Aorta (tissue), 5 donors: ENCODE results near the gene NUP107. TPM values are rescaled to one million over a fixed set of nuclear protein-coding genes. Genes with fewer than 3 reads are reported as not detected.

ENCODE experiments used
- ATAC-seq: fragments of 200-7000 bp; cut with Tn5 transposase; one replicate; pipeline ENCODE4 v1.9.1; 2022; ENCODE audit warnings: moderate library complexity; ENCODE audit not compliant: low FRiP score
- DNase-seq, 2 donors: peaks; one replicate each; pipeline ENCODE4 v3.0.0-alpha.2; 2020
- H3K27ac ChIP-seq, 2 donors: one replicate each; pipeline ENCODE4 v1.5.1; 2013; ENCODE audit warnings: low read length in 2 of 2, mild to moderate bottlenecking in 2 of 2, moderate library complexity in 2 of 2, control low read depth in 1 of 2, inconsistent platforms in 1 of 2, low read depth in 1 of 2
- H3K27me3 ChIP-seq, 2 donors: one replicate each; pipeline ENCODE4 v1.6.1; 2013; ENCODE audit warnings: control low read depth in 1 of 2, low read length in 1 of 2, mild to moderate bottlenecking in 1 of 2, moderate library complexity in 1 of 2; ENCODE audit not compliant: insufficient read depth in 2 of 2, control insufficient read depth in 1 of 2
- H3K36me3 ChIP-seq, 2 donors: one replicate each; pipeline ENCODE4 v1.6.1; 2013; ENCODE audit warnings: control low read depth in 1 of 2, low read length in 1 of 2, mild to moderate bottlenecking in 1 of 2; ENCODE audit not compliant: insufficient read depth in 2 of 2, control insufficient read depth in 1 of 2
- H3K4me1 ChIP-seq, 2 donors: one replicate each; pipeline ENCODE4 v1.6.1; 2013; ENCODE audit warnings: low read length in 2 of 2, control low read depth in 1 of 2, mild to moderate bottlenecking in 1 of 2, moderate library complexity in 1 of 2; ENCODE audit not compliant: insufficient read depth in 2 of 2, control insufficient read depth in 1 of 2
- H3K4me3 ChIP-seq, 2 donors: one replicate each; pipeline ENCODE4 v1.5.1; 2013; ENCODE audit warnings: low read length in 2 of 2, control low read depth in 1 of 2, mild to moderate bottlenecking in 1 of 2
- H3K9me3 ChIP-seq: one replicate; pipeline ENCODE4 v1.6.1; 2013; ENCODE audit warnings: mild to moderate bottlenecking, low read length; ENCODE audit not compliant: control insufficient read depth
- WGBS, 2 donors: extraction: QIAGEN DNeasy Blood & Tissue Kit; methylation state at CpG; one replicate each; pipeline ENCODE4 v1.1.7; 2013; 5-methylcytosine and 5-hydroxymethylcytosine counted together
- intact Hi-C, 2 donors: fragments of 100-400 bp; cut with DNase I; formaldehyde crosslinking; loops; one replicate each; pipeline versions ENCODE4 v1.14.2 to v1.15.0; 2022
- polyA plus RNA-seq, 2 donors: library from polyadenylated mRNA; stranded (reverse); fragments of 200-250 nt; gene quantifications; one replicate each; pipeline ENCODE4 v1.2.3, GENCODE V29; 2013
- total RNA-seq, 2 donors: library from RNA; stranded (reverse); fragmentation: NEBNext Ultra II Directional; extraction: Animal tissue kit (Norgen Biotek cat#: 25700); gene quantifications; one replicate each; pipeline ENCODE4 v1.2.1, GENCODE V29; 2021
- donor health status: healthy with polysubstance abuse.
- donor health status: Bipolar disorder and iron deficiency.
- donor health status: DM: no; HTN: no; CAD: no.
- donor health status: DM: no; HTN: no; CAD: no.
- donor health status: DM: yes; HTN: yes; CAD: no.

Gene NUP107
- total and polyA plus RNA-seq, 4 donors: 5.3 to 53.4 (median 27.8) TPM

DNA sequence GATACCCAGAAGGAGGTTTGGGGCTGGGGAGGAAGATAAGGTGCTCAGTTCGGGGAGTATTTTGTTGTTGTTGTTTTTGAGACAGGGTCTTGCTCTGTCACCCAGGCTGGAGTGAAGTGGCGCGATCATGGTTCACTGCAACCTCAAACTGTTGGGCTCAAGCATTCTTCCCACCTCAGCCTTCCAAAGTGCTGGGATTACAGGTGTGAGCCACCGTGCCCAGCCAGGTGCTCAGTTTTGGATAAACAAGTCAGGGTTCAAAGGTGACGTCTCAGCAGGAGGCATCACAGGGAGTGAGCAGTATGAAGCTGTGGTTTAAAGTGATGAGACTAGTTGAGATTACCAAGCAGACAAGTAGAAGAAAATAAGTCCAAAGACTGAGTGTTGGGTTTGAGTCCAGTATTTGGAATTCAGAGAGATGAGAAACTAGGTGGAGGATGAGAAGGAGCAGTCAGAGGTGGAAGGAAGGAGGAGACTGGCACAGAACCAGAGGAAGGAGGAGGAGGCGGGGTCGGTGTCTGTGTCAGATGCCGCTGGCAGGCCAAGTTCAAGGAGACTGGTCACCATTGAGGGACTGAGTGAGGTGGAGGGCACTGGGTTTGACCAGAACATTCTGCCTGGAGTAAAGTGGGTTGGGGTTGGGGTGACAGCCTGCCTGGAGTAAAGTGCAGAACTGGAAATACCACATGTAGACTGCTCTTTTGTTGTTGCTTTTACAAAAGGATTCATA is 75.3 kb downstream of the NUP107 start:
- H3K9me3 ChIP-seq: no peaks in the 10 kb centered on the region
- DNase-seq (no peak), ATAC-seq (no peak)
- H3K4me1 ChIP-seq: no peaks in the 10 kb centered on the region
- no peaks in the 10 kb centered on the region for H3K27me3 ChIP-seq
- intact Hi-C loops: no loop called here
- H3K4me3 ChIP-seq: no peak overlapping the region
- WGBS, 2 donors: 87 to 92% methylated on average over 8 of the region's 8 CpGs
- H3K27ac ChIP-seq: no peak overlapping the region
- peaks cover 0 to 6% of the 10 kb centered on the region in 2 donors for H3K36me3 ChIP-seq

GRCh38 chr12:68762691-68763090 is 75.9 kb downstream of the NUP107 start:
- H3K36me3 ChIP-seq: peaks cover 0 to 6% of the 10 kb centered on the region in 2 donors

DNA sequence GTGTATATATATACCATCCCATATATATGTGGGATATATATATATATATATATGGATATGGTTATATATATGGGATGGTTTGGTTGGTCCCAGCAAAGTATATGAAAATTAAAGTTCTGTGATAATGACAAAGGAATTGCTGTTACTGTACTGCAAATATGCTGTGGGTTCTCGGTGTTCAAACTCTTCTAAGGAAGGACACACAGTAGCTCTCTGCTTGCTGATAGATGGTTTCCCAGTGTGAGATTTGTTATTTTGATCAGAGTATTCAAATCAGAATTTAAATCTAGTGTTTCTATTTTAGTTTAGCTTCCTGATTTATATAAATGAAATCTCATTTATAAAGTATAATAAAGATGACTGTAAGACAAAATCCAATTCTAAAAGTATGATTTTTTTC is 78.9 kb downstream of the NUP107 start:
- Histone ChIP-seq H3K36me3 (peaks cover 0 to 6% of the 10 kb centered on the region in 2 donors), H3K27ac (no peak overlapping the region), H3K27me3 (no peaks in the 10 kb centered on the region), H3K4me1 (no peaks in the 10 kb centered on the region), H3K4me3 (no peak overlapping the region), H3K9me3 (no peaks in the 10 kb centered on the region)
- intact Hi-C loops: no loop called here
- ATAC-seq (no peak), DNase-seq (no peak)
- WGBS, 2 donors: 97 to 99% methylated on average over 1 of the region's 1 CpG

More at GRCh38 chr12:68762691-68763090, 75.9 kb downstream of the NUP107 start:
- intact Hi-C loops: no loop called here
- DNase-seq: no peak
- Histone ChIP-seq H3K4me1 (no peaks in the 10 kb centered on the region), H3K4me3 (no peak overlapping the region), H3K27me3 (no peaks in the 10 kb centered on the region), H3K27ac (no peak overlapping the region), H3K9me3 (no peaks in the 10 kb centered on the region)
- no peak for ATAC-seq
- WGBS, 2 donors: 96 to 97% methylated on average over 3 of the region's 3 CpGs

DNA sequence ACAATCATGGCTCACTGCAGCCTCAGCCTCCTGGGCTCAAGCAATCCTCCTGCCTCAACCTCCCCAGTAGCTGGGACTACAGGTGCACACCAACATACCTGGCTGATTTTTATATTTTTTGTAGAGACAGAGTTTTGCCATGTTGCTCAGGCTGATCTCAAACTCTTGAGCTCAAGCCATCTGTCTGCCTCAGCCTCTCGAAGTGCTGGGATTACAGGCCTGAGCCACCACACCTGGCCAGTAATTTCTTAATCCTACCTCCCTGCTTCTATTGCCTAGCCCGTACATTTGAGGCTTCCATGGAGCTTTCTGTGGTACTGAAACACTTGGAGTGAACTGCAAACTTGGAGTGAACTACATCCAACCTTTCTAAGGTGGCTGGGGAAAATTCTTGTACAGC is 79.9 kb downstream of the NUP107 start:
- no peaks in the 10 kb centered on the region for H3K4me1 ChIP-seq
- intact Hi-C loops: no loop called here
- H3K27ac ChIP-seq: no peak overlapping the region
- DNase-seq (no peak), ATAC-seq (no peak)
- H3K4me3 ChIP-seq: no peak overlapping the region
- no peaks in the 10 kb centered on the region for H3K27me3 ChIP-seq
- H3K9me3 ChIP-seq: no peaks in the 10 kb centered on the region
- H3K36me3 ChIP-seq: peaks cover 0 to 2% of the 10 kb centered on the region in 2 donors
- WGBS, 2 donors: 79 to 90% methylated on average over 2 of the region's 2 CpGs

DNA sequence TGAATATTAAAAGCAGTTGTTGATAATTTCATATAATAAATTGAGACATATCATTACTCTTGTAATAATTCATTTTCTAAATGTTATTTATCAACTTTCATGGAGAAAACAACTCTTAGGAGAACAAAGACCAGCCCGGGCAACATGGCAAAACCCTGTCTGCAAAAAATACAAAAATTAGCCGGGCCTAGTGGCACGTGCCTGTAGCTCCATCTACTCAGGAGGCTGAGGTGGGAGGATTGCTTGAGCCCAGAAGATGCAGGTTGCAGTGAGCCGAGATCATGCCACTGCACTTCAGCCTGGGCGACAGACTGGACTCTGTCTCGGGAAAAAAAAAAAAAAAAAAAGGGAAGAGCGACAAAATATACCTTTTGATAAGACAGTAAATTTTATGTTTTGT is 80.4 kb downstream of the NUP107 start:
- intact Hi-C loops: no loop called here
- Histone ChIP-seq H3K27me3 (no peaks in the 10 kb centered on the region), H3K27ac (no peak overlapping the region), H3K4me1 (no peaks in the 10 kb centered on the region), H3K36me3 (peaks cover 0 to 2% of the 10 kb centered on the region in 2 donors), H3K4me3 (no peak overlapping the region), H3K9me3 (no peaks in the 10 kb centered on the region)
- 93 to 94% methylated on average over 7 of the region's 7 CpGs for whole genome bisulfite sequencing, 2 donors
- no peak for ATAC-seq
- no peak for DNase-seq

DNA sequence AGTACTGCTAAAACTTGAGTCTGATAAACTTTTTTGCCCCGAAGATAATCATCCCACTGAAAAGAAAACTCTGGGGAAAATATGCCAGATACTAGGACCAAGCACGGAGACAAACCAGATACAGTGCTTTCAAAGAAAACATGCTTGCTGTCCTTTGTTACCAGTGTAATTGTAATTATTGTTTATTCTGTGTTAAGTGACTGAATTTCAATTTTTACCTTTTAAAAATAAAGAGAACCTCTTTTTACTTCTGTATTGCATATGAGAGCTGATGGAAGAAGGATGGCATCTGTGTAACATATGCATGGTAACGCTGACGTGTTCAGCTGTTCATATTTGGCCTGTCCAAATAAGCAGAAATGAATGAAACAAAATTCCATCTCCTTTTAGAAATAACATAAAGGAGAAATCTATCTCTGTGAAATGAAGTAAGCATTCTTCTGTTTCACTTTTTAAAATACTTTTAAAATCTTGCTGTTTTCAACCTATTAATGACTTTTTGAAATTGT is 81.7 kb downstream of the NUP107 start:
- no peaks in the 10 kb centered on the region for H3K9me3 ChIP-seq
- ATAC-seq: no peak
- H3K4me1 ChIP-seq: no peaks in the 10 kb centered on the region
- H3K4me3 ChIP-seq: no peak overlapping the region
- intact Hi-C loops: no loop called here
- 64 to 77% methylated on average over 4 of the region's 4 CpGs for WGBS, 2 donors
- no peak overlapping the region for H3K27ac ChIP-seq
- H3K36me3 ChIP-seq: peaks cover 0 to 2% of the 10 kb centered on the region in 2 donors
- no peaks in the 10 kb centered on the region for H3K27me3 ChIP-seq
- no peak for DNase-seq

DNA sequence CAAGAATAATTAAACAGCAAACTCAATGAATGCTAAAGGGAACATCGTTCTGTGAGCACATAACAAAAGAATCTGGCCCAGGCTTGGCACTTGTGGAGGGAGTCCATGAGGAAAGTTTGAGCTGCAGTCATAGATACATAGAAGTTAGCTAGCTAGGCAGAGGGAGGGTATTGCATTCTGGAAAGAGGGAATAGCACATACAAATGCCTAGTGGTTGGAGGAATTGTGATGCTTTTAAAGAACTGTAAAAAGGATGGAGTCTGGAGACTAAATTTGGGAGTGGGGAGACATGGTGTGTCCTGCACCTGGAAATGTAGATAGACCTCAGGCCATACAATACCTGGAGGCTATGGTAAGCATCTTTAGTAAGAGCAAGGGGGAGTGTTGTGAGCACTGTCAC is 83.2 kb downstream of the NUP107 start:
- no peak overlapping the region for H3K4me3 ChIP-seq
- 92 to 97% methylated on average over 1 of the region's 1 CpG for WGBS, 2 donors
- no peaks in the 10 kb centered on the region for H3K36me3 ChIP-seq
- H3K9me3 ChIP-seq: no peaks in the 10 kb centered on the region
- no peak overlapping the region for H3K27ac ChIP-seq
- no peak for DNase-seq
- no peaks in the 10 kb centered on the region for H3K4me1 ChIP-seq
- no peaks in the 10 kb centered on the region for H3K27me3 ChIP-seq
- ATAC-seq: no peak
- intact Hi-C loops: no loop called here

DNA sequence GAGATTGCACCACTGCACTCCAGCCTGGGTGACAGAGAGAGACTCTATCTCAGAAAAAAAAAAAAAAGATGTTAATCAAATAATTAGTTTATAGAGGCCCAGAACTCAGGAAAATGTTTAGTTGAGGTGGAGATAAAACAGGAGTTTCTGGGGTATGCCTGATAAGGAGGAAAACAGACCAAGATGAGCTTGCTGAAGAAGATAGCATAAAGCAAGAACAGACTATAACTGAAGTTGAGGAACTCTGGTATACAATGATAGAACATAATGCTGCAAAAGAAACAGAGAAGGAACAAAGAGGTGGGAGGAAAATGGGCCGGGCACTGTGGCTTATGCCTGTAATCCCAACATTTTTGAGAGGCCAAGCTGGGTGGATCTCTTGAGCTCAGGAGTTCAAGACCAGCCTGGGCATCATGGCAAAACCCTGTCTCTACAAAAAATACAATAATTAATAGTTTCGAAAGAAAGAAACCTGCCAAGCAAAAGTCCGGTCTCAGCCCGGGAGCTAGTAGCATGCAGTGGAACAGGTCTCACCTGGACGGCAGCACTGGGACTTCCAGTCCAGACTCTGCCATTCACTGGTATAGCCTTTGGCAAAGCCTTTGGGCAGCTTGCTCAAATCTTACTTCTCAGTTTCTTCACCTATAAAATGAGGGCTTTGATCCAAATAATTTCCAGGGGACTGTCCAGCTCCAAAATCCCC is 84.6 kb downstream of the NUP107 start:
- no peaks in the 10 kb centered on the region for H3K9me3 ChIP-seq
- DNase-seq (no peak), ATAC-seq (no peak)
- H3K4me1 ChIP-seq: no peaks in the 10 kb centered on the region
- H3K27ac ChIP-seq: no peak overlapping the region
- no peaks in the 10 kb centered on the region for H3K36me3 ChIP-seq
- intact Hi-C loops: no loop called here
- H3K4me3 ChIP-seq: no peak overlapping the region
- 92 to 93% methylated on average over 5 of the region's 5 CpGs for WGBS, 2 donors
- H3K27me3 ChIP-seq: no peaks in the 10 kb centered on the region

DNA sequence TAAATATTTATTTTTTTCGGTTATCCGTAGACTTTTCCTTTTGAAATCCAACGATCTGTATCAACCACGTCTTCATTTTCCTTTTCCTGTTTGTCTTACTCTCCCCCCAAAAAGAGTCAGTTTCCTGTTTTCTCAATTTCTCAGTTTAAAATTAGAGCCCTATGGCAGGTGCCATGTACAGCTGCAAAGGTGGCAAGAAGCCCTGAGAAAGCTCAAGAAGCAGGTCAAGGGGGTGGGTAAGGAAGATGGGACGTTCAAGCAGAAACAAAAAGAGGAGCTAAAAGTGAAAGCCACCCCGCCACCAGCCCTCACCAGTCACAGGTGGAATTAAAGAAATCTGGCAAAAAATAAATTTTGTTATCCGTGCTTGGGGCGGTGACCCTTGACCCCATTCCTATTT is 85.9 kb downstream of the NUP107 start:
- Histone ChIP-seq H3K36me3 (peaks cover 0 to 2% of the 10 kb centered on the region in 2 donors), H3K4me3 (no peak overlapping the region), H3K27me3 (no peaks in the 10 kb centered on the region), H3K9me3 (no peaks in the 10 kb centered on the region), H3K27ac (no peak overlapping the region), H3K4me1 (no peaks in the 10 kb centered on the region)
- intact Hi-C loops: no loop called here
- ATAC-seq (no peak), DNase-seq (no peak)
- WGBS, 2 donors: 78 to 79% methylated on average over 8 of the region's 8 CpGs
